Measurements from ENCODE around the gene NIPA2.

The NIPA2 gene

DNA sequence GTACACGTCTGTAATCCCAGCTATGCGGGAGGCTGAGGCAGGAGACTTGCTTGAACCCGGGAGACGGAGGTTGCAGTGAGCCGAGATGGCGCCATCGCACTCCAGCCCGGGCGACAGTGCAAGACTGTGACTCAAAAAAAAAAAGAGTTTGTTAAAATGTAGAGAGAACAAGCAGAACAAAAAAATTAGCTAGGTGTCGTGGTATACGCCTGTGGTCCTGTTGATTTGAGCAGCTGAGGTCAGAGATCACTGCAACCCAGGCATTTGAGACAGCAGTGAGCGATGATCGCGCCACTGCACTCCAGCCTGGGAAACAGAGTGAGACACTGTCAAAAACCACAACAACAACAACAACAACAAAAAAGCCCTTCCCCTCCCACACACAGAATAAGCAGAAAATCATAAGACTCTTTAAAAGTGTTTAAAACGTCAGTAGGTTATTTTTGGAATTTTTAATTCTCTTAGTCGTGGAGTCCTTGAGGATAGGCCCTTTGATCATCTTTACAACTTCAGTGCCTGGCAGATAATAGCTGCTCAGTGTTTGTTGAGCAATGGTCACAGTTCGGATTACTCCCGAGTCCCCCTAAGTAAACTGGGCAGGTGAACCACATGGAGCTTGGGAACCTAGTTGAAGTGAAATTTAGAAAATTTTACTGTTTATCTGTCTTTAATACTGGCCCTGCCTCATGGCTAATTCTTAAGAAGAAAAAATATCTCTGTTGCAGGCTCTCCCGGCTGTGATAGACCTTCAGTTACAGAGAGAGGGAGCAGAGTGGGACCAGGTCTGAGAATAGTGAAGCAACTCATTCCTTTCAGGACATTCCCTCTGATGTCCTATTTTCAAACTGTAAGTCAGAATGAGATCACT lies 6.2 kb downstream of the NIPA2 start:
- no peak for DNase-seq

DNA sequence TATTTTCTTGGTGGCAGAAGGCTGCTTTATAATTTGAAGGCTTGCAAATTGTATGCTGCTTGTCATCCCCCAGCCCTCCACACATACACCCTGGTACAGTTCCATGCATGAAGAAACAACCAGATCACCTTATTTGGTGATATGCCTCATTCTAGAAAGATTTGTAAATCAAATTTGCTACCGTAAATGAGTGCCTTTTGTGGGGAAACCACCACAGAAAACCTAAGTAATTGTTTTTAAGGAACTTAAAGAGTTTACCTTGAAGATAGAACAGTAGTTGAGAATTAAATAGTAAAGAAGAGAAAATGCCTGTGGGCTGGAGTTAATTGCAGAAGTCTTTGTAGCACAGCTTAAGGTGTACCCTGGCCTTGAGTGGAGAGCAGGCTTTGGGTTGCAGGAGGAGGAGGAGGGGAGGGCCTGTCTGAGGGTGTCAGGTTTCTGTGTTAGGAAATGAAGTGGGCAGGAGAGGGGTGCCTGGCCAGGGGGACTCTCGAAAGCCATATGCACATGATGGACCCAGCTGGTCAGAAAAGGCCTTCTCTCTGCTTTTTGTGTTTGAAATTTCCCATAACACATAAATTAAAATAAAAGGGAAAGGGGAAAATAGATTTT lies 6.9 kb downstream of the NIPA2 start:
- DNase-seq = no peak

DNA sequence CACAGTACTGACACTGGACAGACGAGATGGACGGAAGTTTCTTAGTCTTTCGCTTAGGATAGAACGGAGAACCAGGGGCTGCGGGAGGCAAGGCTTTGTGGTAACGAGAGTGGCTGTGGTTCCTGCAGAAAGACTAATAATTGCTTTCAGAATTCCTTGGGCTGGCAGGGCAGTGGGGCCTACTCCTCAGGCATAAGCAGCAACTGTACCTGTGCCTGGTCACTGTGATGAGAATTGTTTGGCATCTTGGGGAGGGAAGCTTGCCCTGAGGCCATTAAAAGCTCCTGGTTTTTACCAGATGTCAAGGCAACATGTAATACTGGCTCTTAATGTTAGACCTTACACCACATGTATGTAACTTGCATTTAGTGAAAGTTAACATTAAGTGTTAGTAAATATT lies 7.6 kb downstream of the NIPA2 start:
- DNase-seq = no peak

DNA sequence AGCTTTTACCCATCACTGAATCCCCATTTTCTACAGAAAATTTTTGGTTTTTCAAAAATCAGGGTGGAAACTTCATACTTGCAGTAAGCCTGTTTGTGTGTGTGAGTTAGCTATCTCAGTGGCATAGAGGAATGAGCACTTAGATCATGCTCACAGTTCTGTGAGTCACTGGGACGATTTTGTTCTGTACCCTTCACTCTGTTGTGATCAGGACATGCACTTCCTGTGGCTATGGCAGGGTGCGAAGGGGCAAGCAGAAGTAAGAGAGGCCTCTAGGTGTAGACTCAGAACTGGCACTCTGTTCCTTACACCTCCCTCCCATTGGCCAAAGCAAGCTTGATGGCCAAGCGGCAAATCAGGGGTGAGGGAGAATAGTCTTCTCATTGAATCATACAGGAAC lies 11.6 kb downstream of the NIPA2 start:
- DNase-seq = no peak

DNA sequence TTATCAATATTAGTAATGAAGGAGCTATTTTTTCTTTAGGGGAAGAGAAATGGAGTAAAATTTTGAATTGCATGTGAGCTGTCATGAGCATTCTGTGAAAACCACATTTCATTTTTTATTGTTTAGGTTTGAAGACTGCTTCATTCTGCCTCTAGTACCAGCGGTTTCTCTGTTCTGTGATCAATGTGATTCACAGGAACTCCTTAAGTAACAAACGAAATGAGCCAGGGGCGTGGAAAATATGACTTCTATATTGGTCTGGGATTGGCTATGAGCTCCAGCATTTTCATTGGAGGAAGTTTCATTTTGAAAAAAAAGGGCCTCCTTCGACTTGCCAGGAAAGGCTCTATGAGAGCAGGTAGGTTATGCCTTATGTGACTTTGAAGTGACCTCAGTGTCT lies 13.0 kb downstream of the NIPA2 start:
- DNase-seq = no peak

DNA sequence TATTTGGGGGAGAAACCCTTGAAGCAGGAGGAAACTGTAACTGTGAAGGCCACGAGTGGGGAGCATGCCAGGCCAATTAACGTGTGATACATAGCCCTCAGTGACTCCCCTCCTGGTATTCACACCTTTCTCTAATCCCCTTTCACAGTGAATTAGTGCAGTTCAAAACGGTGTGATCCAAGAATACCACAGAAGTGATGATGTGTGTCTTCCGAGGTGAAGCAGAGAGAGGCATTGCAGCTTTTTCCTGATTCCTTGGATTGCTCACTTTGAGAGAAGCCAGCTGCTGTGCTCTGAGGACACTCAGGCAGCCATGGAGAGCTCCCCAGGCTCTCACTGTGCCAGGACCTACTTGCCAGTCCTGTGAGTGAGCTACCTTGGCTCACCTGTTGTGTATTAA lies 17.3 kb downstream of the NIPA2 start:
- DNase-seq = no peak

DNA sequence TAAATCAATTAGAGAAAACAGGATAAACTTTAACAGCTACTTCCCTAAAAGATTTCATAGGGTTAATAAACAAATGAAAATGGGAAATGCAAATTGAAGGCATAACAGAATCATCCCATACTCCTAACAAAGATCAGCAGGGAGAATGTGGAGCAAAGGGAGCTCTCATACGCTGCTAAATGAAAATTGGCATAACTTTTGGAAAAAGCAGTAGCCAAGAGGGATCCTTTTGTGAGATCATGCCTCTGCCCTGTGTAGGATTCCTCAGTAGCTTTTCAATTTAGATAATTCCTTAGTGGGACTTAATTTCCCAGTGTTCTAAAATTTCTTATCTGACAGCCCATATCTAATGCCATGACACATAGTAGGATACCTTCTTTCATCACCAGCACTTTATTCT lies 18.2 kb downstream of the NIPA2 start:
- no peak for DNase-seq

DNA sequence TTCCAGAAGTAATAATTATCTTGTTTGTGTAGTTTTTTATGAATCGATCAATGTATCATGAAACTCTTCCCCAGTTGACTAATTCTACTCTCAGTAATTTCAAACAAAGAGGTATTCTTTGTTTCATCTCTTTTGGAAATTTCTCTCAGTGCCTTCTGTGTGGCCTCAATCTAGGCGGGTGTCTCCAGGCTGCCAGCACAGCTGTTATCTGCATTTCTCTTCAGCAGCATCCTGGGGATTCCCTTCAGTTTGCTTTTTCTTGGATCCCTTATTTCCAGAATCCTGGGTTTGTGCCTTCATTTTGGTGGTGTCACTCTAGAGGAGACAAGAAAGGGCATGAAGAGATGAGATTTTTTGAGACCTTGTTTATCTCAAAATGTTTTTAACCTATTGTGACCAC lies 22.7 kb downstream of the NIPA2 start:
- no peak for DNase-seq

DNA sequence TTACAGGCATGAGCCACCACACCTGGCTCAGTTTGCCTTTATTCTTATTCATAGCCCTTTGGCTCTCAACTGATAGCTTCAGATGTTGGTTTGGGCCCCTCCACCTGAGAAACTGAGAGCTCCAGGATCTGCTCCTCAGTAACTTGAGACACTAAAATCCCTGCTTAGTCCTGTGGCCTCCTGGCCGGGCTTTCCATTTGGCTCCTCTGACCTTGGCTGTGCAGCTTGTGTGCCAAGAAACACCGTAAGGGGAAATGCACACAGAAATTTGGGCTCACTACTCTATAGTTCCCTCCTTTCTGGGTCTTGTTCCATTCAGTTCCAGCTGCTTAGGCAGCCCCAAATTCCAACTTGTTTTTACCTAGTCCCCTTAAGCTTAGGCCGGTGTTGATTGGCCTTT lies 24.9 kb downstream of the NIPA2 start:
- DNase-seq = no peak

DNA sequence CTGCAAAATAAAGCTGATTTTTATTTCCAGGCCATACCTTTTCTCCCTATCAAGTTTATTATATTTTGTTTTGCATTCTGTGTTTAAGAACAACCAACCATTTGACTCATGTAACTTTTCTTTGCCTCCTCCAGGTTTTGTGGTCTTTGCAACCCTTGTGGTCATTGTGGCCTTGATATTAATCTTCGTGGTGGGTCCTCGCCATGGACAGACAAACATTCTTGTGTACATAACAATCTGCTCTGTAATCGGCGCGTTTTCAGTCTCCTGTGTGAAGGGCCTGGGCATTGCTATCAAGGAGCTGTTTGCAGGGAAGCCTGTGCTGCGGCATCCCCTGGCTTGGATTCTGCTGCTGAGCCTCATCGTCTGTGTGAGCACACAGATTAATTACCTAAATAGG lies 27.6 kb downstream of the NIPA2 start:
- DNase-seq = no peak

DNA sequence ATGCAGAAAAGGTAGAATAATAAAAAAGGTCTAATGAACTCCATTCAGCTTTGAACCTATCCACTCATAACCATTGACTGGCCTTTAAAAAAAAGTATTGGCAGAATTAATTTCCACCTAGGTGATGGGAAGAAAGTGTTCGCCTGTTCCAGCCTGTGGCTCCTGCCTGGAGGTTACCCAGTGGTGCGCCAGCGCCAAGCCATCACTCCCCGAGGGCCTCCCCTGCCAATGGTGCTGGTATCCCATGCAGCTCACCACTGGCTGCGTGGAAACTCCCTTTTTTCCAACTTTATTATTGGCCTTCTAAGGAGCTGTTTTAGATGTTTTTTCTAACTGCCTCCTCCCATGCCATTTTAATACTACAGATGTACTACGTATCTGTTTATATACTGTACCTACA lies 29.4 kb downstream of the NIPA2 start:
- DNase-seq = no peak

DNA sequence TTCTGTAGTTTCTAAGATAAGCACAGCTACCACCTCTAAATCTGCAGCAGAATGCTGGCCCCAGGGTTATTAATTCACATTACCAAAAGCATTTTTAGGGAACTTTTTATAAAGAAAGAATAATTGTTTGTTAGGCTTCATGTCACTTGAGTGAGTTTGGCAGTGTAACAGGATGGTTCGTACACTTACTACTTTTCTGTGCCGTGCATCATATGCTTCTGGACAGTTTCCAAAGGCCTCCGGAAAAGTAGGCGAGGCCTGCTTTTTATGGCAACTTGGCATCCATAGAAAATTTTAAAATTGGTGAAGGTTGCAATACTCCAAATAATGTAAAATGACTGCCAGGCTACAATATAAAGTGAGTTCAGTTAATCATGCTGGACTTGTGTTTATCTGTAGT lies 30.0 kb downstream of the NIPA2 start:
- DNase-seq = no peak

DNA sequence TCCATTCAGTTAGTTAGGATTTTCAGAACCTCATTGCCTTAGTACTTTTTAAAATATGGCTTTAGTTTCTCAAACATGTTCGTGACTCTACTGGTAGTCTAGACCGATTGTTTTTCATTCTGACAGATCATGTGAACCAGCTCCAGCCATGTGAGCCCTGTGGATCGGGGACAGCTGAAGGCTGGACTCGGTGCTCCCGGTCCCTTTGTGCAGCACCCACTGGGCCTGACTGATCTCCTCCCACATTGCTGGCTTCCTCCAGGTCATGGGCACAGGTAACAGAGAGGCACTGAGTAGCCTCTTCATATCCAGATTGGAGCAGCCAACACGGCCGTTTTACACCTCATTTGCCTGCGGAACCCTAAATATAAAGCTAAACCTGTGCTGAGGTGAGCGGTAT lies 30.5 kb downstream of the NIPA2 start:
- DNase-seq = no peak

DNA sequence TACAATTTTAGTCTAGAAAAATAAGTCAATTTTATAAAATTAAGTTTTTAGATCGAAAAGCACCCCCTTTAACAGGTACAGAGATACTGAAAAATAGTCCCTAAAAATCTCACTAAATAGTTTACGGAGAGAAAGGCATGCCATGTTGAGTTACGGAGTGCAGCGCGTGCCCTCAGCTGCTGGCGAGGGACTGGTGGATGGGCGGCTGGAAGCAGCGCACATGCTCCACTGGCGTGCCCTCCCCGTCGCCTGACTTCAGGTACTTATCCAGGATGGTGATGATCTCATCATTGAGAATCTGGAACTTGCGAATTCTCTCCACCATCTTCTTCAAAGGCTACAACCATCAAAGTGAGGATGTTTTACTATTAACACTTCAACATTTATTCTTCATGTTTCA lies 31.4 kb downstream of the NIPA2 start:
- DNase-seq = no peak

DNA sequence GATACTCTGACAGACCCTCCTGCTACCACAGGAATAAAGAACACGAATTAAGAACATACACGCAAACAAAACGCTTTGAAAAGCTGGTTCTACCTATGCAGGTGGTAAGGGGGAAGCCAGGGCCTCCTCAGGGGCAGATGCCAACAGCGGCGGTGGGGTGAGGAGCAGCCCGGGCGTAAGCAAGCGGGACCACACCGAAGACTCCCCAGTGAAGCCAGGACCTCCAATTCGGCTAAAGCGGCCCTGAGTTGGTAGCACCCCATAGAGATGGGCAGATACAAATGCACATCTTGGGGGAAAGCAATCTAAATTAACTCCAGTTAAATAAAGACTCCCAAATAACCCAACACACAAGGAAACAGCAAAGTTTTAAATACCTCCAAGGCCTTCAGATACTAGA lies 32.4 kb downstream of the NIPA2 start:
- DNase-seq = no peak

DNA sequence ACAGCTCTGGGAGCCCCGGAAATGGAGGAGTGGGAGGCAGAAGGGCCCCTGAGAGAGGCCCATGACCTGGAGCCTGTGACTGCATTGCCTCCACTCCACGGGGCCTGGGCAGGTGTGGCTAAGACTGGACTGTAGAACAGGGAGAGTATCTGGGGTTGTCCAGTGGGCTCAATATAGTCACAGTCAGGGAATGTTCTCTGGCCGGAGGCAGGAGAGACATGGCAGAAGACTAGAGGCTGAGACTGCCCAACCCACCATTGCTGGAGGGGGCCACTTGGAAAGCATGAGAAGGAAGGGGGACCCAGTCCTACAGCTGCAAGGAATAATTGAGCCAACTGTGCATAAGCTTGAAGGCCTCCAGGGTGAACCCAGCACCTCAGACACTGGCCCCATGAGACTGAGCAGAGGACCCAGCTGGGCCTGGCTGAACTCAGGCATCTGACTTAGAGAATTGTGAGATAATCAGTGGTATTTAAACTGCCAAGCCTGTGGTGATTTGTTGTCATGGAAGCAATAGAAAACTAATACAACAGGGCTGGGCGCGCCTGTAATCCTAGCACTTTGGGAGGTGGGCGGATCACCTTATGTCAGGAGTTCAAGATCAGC lies 33.1 kb downstream of the NIPA2 start:
- DNase-seq = no peak

DNA sequence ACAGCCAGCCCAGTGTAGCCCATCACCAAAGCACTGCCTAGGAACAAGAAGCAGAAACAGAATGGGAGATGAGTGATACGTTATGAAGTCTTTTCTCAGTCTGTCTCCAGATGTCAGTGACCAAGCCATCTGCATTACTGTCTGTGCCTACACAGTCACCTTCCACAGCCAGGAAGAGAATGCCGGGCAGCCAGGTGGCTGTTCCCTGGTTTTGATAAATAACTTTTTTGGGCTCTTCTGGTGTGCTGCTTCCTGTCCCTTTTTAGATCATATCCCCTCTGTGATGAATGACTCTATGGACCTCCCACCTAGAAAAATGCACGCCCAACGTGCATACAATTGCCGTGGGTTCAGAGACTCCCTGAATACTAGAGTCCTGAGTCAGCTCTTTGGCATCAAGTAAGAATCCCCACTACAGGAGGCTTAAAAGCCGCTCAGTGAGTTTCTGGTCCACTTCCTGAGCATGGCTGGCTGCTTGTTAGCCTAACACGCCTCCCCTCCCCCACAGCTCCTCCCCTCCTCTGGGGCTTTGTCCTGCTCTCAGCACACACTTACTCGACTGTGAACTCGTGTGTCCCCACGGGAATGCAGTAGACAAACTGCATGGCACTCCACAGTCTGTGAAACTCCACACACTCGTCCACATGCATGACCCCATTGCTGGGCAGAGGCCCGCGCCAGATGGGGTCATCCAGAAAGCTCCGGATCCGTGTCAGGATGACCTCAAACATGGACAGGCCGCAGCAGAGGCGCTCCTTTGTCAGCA lies 34.7 kb downstream of the NIPA2 start:
- DNase-seq = no peak

DNA sequence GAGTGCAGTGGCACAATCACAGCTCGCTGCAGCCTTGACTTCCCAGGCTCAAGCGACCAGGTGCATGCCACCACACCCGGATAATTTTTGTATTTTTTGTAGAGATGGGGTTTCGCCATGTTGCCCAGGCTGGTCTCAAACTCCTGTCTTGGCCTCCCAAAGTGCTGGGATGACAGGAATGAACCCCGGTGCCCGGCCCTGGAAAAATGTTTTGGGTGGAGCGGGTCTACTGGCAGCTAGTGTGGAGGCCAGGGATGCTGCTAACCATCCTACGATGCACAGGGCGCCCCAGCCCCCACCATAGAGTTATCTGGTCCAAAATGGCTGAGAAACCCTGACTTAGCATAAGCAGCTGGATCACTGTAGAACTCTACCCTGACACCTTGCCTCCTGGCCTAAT lies 35.4 kb downstream of the NIPA2 start:
- no peak for DNase-seq

DNA sequence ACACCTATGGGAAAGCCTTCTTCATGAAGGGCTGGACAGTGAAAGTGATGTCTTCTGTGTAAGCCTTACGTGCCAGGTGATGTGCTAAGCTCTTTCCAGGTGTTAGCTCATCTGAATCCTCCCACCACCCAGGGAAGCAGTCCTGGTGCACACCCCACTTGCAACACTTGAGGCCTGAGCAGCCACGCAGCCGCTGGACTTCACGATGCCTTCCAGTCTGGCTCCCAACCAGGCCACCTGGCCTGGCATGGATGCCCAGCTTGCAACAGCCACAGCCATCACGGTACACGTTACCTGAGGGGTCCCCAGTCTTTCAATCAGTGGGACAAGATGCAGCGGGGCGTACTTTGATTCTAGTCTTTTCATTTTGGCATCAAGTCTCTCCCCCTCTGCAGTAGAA lies 35.8 kb downstream of the NIPA2 start:
- DNase-seq = no peak

DNA sequence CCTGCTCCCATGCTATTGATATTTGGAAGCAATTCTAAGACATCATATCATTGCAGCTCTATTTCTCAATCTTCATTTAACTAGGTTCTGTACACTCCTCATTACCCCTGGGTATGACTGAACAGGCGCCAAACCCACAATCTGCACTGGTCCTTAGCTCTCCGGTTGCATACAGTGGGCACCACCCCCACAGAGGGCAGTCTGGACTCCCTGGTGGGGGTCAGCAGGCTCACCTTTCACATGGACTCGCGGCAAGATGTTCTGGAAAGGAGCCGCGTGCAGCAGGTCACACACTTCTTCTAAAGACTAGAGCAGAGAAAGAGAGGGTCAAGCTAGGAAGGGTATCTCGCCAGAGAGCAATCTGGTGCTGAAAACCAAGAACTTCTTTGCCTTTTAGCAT lies 36.5 kb downstream of the NIPA2 start:
- DNase-seq = no peak

DNA sequence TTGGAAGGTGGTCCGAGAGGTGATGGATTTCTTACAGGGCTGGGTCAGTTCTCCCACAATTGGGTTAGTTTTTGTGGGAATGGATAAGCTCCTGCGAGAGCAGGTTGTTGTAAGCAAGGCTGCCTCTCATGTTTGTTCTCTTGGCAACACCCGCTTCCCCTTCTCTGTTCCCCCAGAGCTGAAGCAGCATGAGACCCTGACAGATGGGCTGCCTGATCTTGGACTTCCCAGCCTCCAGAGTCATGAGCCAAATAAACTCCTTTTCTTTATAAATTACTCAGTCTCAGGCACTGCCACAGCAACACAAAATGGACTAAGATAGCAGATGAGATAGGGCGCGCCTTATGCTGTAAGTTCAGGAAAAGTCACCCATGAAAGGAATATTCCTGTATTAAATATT lies 38.7 kb downstream of the NIPA2 start:
- DNase-seq = no peak

DNA sequence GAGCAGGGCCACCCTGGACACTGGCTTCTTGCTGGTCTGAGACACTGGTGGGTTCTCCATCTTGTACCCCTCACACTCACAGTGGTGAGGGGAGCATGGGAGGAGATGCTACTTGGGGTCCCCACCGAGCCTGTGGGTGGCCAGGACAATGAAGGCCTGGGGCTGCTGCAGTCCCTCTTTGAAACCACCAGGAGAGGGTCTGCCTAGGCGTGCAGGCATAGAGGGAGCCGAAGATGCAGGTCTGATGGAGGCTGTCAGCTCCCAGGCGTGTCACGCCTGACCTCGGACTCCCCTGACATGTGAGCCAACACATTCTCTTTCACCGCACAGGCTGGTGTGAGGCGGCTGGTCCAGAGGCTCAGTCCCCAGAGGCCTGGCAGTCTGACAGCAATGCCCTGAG lies 39.1 kb downstream of the NIPA2 start:
- no peak for DNase-seq

DNA sequence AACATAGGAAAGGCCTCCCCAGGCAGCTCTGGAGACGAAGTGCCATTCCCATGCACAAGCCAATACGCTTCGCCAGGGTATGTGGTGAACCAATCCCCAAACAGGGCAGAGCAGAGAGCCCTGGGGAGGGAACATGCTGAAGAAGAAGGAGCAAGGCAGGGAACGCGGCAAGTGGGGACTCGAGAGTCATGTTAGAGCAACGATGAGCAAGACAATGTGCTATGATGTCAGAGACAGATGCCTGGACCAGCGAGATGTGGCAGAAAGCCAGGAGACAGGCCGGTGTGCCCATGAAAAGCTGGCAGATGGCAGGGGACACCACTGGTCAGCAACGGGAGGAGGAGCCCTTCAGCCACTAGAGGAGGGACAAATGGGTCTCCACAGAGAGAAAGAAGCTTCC lies 39.6 kb downstream of the NIPA2 start:
- DNase-seq = no peak
